ENCODE data around the gene SLC15A3. TPM values are rescaled to one million over a fixed set of nuclear protein-coding genes. Genes with fewer than 3 reads are reported as not detected.
A peak's percentile ranks its signal among the peaks of the same experiment; 100 is the strongest.

SLC15A3 gene
- total and polyA plus RNA-seq, 7 donors, result 7.2 to 14.6 (median 8.2) TPM

DNA sequence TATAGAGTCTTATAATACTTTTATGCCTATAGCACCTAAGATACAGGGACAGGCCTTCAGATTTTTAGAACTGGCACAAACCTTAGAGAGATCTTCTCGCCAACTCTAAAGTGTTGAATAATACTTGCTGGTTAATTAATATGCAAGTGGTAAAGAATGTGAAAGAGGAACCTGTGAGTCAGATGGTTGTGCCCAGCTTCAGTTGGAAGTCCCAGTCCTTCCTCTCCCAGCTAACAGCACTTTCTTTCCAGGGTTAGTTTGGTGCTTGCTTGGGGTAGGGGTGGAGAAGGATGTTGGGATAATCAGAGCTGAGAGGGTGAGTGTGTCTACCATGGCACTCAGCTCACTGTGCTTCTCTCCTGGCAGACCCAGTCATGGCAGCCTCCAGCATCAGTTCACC lies 32.7 kb downstream of the SLC15A3 start:
- 93 to 97% (median 94%) methylated on average over 1 of the region's 1 CpG for WGBS, 3 donors
- intact Hi-C loops (cut with DNase I), result loop anchor here in 1 of 2 donors (5.0 kb wide), 1 partner anchor 213 kb away; no protein-coding TSS in a partner anchor
- Histone ChIP-seq H3K36me3 (ENCODE audit: insufficient read depth in 1 of 2, low read depth in 1 of 2) (peaks cover 5 to 36% of the 10 kb centered on the region in 2 donors), H3K9me3 (no peaks in the 10 kb centered on the region), H3K4me1 (peaks cover 58% of the 10 kb centered on the region), H3K27ac (no peak overlapping the region), H3K27me3 (ENCODE audit: insufficient read depth in 3 of 3, low read length in 2 of 3) (peaks cover 0 to under 1% (median 0%) of the 10 kb centered on the region in 3 donors), H3K4me3 (no peak overlapping the region)
- ATAC-seq, result no peak
- TF ChIP-seq, protein P1, sequence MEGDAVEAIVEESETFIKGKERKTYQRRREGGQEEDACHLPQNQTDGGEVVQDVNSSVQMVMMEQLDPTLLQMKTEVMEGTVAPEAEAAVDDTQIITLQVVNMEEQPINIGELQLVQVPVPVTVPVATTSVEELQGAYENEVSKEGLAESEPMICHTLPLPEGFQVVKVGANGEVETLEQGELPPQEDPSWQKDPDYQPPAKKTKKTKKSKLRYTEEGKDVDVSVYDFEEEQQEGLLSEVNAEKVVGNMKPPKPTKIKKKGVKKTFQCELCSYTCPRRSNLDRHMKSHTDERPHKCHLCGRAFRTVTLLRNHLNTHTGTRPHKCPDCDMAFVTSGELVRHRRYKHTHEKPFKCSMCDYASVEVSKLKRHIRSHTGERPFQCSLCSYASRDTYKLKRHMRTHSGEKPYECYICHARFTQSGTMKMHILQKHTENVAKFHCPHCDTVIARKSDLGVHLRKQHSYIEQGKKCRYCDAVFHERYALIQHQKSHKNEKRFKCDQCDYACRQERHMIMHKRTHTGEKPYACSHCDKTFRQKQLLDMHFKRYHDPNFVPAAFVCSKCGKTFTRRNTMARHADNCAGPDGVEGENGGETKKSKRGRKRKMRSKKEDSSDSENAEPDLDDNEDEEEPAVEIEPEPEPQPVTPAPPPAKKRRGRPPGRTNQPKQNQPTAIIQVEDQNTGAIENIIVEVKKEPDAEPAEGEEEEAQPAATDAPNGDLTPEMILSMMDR (IDR thresholded peaks at IDR 0.05), result no peak
- DNase-seq, result no peak

DNA sequence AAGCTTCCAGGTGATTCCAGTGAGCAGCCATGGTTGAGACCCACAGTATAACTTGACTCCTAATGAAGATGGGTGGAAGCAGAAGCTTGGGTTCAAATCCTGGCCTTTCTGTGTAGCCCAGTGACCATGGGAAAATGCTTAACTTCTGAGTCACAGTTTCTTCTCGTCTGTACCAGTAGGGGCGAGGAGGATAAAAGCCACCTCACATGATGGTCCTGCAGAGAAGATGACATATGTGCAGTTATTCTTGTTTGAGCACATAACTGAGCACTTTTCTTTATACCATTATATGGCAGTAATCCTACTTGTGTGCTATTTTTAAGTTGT lies 33.1 kb downstream of the SLC15A3 start:
- Histone ChIP-seq H3K4me3 (no peak overlapping the region), H3K4me1 (peaks cover 55% of the 10 kb centered on the region), H3K36me3 (ENCODE audit: insufficient read depth in 1 of 2, low read depth in 1 of 2) (peaks cover 5 to 36% of the 10 kb centered on the region in 2 donors), H3K27ac (no peak overlapping the region), H3K27me3 (ENCODE audit: insufficient read depth in 3 of 3, low read length in 2 of 3) (no peaks in the 10 kb centered on the region), H3K9me3 (no peaks in the 10 kb centered on the region)
- no peak for DNase-seq
- WGBS, 3 donors, result 43 to 52% (median 51%) methylated on average over 2 of the region's 2 CpGs
- intact Hi-C loops (cut with DNase I), result loop anchor here in 1 of 2 donors (5.0 kb wide), 1 partner anchor 213 kb away; no protein-coding TSS in a partner anchor
- TF ChIP-seq, protein P1 (IDR thresholded peaks at IDR 0.05), result no peak
- no peak for ATAC-seq

DNA sequence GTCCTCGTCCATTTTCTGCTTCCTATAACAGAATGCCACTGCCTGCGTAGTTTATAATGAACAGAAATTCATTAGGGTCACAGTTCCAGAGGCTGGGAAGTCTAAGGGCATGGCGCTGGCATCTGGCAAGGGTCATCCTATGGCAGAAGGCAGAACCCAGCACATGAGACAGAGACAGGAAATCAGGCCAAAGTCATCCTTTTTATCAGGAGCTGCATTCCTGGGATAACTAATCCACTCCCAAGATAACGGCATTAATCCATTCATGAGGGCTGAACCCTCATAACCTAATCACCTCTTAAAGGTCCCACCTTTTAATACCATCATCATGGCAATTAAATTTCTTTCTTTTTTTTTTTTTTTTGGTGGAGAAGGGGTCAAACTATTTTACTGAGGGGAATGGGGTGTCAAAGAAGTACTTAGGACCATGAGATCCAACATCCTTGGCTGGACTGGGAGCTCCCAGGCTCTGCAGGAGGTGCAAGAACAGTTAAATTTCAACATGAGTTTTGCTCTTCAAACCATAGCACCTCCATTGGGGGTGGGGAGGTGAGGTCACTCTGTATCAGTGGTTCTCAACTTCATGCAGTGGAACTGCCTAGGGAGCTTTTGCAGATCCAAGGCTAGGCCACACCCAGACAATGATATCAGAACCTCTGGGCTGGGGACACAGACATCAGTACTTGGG lies 33.6 kb downstream of the SLC15A3 start:
- Histone ChIP-seq H3K27ac (no peak overlapping the region), H3K27me3 (ENCODE audit: insufficient read depth in 3 of 3, low read length in 2 of 3) (no peaks in the 10 kb centered on the region), H3K4me3 (no peak overlapping the region), H3K4me1 (peaks cover 51% of the 10 kb centered on the region), H3K36me3 (ENCODE audit: insufficient read depth in 1 of 2, low read depth in 1 of 2) (peaks cover 5 to 36% of the 10 kb centered on the region in 2 donors), H3K9me3 (no peaks in the 10 kb centered on the region)
- ATAC-seq (no peak), DNase-seq (no peak)
- WGBS, 3 donors, result 89 to 93% (median 90%) methylated on average over 4 of the region's 4 CpGs
- intact Hi-C loops (cut with DNase I), result loop anchor here in 1 of 2 donors (5.0 kb wide), 1 partner anchor 214 kb away; no protein-coding TSS in a partner anchor
- TF ChIP-seq, protein P1 (IDR thresholded peaks at IDR 0.05), result no peak

DNA sequence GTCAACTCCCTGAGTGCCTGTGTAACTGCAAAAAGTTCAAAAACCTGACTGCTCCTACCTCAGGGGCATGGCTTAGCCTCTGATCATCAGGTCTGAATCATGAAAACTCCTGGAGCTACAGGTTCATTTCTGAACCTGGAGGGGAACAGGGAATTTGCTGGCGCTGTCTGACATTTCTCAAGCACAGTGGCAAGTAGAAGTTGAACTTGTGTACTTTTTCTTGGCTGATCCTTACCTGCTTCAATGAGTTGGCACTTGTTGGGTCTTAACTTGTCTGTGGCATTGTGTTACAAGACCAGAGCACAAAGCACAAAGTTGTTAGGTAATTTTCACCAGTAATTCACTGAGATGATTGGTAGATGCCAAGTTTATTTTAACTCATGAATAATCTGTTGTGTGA lies 34.7 kb downstream of the SLC15A3 start:
- WGBS, 3 donors, result 93 to 97% (median 94%) methylated on average over 1 of the region's 1 CpG
- TF ChIP-seq, protein P1 (IDR thresholded peaks at IDR 0.05), result no peak
- DNase-seq (no peak), ATAC-seq (peak in 2 of 4 donors; percentile 24 to 34)
- H3K4me3 ChIP-seq, result no peak overlapping the region
- intact Hi-C loops (cut with DNase I), result loop anchor here in 1 of 2 donors (5.0 kb wide), 1 partner anchor 215 kb away; no protein-coding TSS in a partner anchor
- no peaks in the 10 kb centered on the region for H3K9me3 ChIP-seq
- no peaks in the 10 kb centered on the region for H3K27me3 ChIP-seq (ENCODE audit: insufficient read depth in 3 of 3, low read length in 2 of 3)
- peak overlapping the region; percentile 94 for H3K27ac ChIP-seq
- peaks cover 61% of the 10 kb centered on the region for H3K4me1 ChIP-seq
- peaks cover 5 to 27% of the 10 kb centered on the region in 2 donors for H3K36me3 ChIP-seq (ENCODE audit: insufficient read depth in 1 of 2, low read depth in 1 of 2)
